ENCODE measurements around the gene APLP2. TPM values are rescaled to one million over a fixed set of nuclear protein-coding genes. Genes with fewer than 3 reads are reported as not detected.

APLP2 gene
- total and polyA plus RNA-seq, 2 of the 13 experiments (the other 11 are each of a cell fraction or from before 2014, with no cell fraction given), result 315 to 594 TPM

- TF ChIP-seq ZBTB46 (CRISPR knock-in tag; IDR thresholded peaks at IDR 0.05; ENCODE audit: borderline replicate concordance) (no peak), ZNF557 (CRISPR knock-in tag; IDR thresholded peaks at IDR 0.05) (no peak), HNRNPL (IDR thresholded peaks at IDR 0.05; ENCODE audit: low read depth, low read length) (peak; percentile 62; the same call in 1 of the 2 replicates), NR2F6 (IDR thresholded peaks at IDR 0.05) (no peak), NR2F6 (CRISPR knock-in tag; IDR thresholded peaks at IDR 0.05) (no peak; the same call in 1 of the 2 replicates), ZNF512 (CRISPR knock-in tag; IDR thresholded peaks at IDR 0.05) (no peak; the same call in 1 of the 2 replicates), ZFP91 (CRISPR knock-in tag; IDR thresholded peaks at IDR 0.05; ENCODE audit: borderline replicate concordance) (peak; percentile 52), TERF1 (CRISPR knock-in tag; IDR thresholded peaks at IDR 0.05) (no peak), WIZ (CRISPR knock-in tag; IDR thresholded peaks at IDR 0.05) (no peak), MTERF4 (CRISPR knock-in tag; IDR thresholded peaks at IDR 0.05) (peak; percentile 70; the same call in 1 of the 2 replicates), ZNF607 (CRISPR knock-in tag; IDR thresholded peaks at IDR 0.05; ENCODE audit: borderline replicate concordance) (peak; percentile 82; the same call in 1 of the 2 replicates), KMT2B (CRISPR knock-in tag; IDR thresholded peaks at IDR 0.05) (peak; percentile 63; the same call in 1 of the 2 replicates), DNMT1 (CRISPR knock-in tag; IDR thresholded peaks at IDR 0.05) (no peak), ZNF224 (CRISPR knock-in tag; IDR thresholded peaks at IDR 0.05) (no peak), ZBTB10 (CRISPR knock-in tag; IDR thresholded peaks at IDR 0.05; ENCODE audit: borderline replicate concordance) (peak; percentile 57; the same call in 1 of the 2 replicates), POGZ (CRISPR knock-in tag; IDR thresholded peaks at IDR 0.05) (0 out of 2 replicates have a peak, but pooled peaks have one; percentile 32), SCMH1 (CRISPR knock-in tag; IDR thresholded peaks at IDR 0.05; ENCODE audit: borderline replicate concordance) (no peak), ARNTL (CRISPR knock-in tag; IDR thresholded peaks at IDR 0.05) (no peak), HHEX (CRISPR knock-in tag; IDR thresholded peaks at IDR 0.05) (no peak), CHCHD3 (CRISPR knock-in tag; IDR thresholded peaks at IDR 0.05) (no peak)
Observed at GRCh38 chr11:130068986-130069658, 572 bp upstream of the APLP2 start (continued).

Data from HepG2 (cell line).